Retina (tissue), 1 donor: ENCODE measurements around the gene MGAT4C.
"Not testable (repeated sequence)": the region's sequence is repeated elsewhere in the genome, so short reads cannot be mapped to it uniquely, and the experiment has no call there.

Experiments used
- DNase-seq: peaks from one replicate; pipeline ENCODE4 v3.0.0-alpha.2; 2016

MGAT4C gene

DNA sequence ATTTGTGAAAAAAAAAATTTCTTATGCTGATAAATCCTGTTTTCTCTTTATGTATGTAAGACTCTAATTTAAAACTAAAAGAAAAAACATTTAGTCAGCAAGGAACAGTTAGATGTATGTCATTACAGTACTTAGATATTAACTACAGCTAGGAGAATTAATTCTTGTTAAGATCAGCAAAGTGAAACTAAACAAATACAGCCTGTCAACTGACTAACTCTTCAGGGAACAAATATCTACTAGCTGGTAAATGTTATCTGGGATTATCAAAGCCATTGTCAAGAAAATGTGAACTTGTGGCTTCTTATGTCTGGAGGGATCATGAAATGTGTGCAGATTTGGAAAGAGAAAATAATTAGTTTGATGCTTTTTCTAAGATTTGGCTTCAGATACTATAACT, 27.5 kb downstream of the MGAT4C start:
- DNase-seq, result no peak

GRCh38 chr12:86226481-86226880, 29.7 kb downstream of the MGAT4C start:
- DNase-seq, result no peak

DNA sequence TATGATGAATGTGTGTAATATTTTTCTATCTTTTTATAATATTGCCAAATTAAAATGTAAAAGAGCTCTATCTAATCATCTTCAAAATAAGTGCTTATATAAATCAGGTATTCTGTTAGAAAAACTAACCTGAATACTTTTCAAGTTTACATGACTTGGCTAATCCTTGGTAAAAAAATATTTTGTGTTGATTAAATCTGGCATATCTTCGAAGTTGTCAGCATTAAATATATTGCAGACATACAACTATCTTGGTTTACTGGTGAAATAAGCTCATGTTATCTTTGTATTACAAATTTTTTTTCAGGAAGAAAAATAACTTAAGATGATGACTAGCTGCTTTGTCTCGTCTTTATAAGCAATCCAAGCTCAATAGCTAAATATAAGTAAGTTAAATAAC, 39.6 kb downstream of the MGAT4C start:
- DNase-seq, result no peak

- no peak for DNase-seq
Measured at GRCh38 chr12:86213012-86213411, 43.2 kb downstream of the MGAT4C start.

- DNase-seq, result peak; percentile 12
Measured at GRCh38 chr12:86198696-86199444, 57.3 kb downstream of the MGAT4C start.

DNA sequence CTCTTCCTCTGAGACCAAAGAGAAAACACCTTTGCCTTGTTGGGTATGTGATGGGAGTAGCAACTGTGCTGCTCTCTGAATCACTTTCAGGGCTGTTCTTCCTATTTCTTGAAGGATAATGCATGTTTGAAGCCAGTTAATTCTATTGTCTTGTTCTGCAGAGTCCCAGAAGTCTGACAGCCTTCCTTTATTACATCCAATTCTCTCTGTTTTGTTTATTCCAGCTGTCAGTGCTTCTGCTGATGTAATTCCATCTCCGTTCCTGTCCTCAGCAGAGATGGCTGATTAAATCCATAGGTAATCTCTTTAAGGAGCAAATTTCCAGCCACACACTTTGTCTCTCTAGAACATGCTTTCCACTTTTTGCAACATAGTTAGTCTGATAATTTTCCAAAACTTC, 59.7 kb downstream of the MGAT4C start:
- DNase-seq, result no peak

DNA sequence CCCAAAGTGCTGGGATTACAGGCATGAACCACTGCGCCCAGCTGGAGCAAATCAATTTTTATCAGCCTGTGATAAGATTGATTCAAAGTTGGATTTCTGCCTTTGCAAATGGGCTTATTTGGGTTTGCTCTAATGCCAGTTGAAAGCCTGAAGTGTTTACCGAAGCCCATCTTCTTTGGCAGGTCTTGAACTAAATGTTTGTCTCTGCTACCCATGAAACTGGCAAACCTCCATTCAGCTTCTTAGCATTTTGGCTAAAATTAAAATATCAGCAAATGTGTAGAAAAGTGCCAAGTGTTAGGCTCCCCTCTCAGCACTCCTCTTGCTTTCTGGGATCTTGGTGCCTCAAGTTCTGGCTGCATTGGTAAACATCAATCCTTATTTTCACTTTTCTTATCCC, 61.5 kb downstream of the MGAT4C start:
- no peak for DNase-seq

GRCh38 chr12:86193931-86194330, 62.3 kb downstream of the MGAT4C start:
- DNase-seq, result no peak

GRCh38 chr12:86188226-86188625, 68.0 kb downstream of the MGAT4C start:
- DNase-seq, result no peak

DNA sequence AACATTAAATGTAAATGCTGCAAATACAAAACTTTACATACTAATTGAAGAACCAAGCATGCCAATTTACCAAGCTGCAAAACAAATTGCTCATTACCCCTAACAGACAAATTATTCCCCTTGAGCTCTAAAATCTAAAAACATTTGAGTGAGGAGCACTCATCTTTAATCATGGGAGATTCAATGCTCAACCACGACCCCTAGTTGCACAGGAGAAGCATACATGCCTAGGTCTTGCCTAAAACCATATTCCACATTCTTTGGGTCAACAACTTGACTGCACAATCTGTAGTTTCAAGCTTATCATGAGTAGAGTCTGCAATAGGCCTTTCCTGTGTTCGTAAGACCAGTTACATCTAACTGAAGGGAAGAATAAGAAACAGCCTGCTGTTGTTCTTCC, 69.7 kb downstream of the MGAT4C start:
- no peak for DNase-seq

DNA sequence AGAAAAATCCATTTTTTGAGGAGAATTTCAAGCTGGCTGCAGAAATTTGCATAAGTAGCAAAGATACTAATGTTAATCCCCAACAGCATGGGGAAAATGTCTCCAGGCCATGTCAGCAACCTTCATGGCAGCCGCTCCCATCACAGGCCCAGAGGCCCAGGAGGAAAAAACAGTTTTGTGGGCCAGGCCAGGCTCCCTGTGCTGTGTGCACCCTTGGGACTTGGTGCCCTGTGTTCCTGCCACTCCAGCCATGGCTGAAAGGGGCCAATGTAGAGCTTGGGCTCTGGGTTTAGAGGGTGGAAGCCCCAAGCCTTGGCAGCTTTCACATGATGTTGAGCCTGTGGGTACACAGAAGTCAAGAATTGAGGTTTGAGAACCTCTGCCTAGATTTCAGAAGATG, 76.3 kb downstream of the MGAT4C start:
- no peak for DNase-seq

GRCh38 chr12:86174188-86174587, 82.0 kb downstream of the MGAT4C start:
- no peak for DNase-seq

DNA sequence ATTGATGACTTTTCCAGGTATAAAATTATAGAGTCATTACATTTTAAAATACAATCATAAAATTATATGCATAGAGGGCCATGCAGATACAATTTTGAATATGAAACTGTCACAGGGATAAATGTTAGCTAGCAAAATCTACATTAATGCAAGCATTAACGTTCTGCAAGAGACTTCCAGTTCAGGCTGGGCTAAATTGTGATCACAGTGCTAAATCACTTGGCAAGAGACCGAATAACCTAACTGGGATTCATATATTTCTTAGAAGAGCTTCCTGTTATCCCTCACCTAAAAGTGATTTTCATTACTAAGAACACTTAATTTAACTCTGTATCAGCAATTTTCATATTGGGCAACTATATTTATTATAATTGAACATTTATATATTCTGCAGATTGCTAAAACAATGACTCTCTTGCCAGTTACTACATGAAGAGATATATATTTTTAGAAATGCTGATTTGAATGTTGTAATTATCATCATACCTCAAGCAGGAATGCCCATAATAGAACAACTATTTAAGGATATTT, 83.2 kb downstream of the MGAT4C start:
- no peak for DNase-seq

DNA sequence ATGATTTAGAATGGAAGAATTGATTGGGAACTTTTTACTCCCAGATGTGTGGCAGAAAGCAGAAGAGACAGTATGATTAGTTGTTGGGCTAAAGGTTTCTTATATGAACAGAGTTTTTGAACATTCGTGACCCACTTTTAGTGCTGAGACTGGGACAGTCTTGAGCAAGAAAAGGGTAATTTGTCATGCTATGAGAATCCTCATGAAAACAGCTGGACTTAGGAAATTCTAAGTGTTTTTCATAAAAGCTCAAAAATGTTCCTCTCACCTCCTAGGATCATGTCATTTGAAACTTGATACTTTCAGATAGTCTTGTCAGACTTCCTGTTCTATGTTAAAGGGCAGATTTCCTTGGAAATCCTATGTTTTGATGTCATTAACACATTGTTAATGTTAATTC, 86.1 kb downstream of the MGAT4C start:
- DNase-seq, result no peak

GRCh38 chr12:86158956-86159355, 97.2 kb downstream of the MGAT4C start:
- no peak for DNase-seq

DNA sequence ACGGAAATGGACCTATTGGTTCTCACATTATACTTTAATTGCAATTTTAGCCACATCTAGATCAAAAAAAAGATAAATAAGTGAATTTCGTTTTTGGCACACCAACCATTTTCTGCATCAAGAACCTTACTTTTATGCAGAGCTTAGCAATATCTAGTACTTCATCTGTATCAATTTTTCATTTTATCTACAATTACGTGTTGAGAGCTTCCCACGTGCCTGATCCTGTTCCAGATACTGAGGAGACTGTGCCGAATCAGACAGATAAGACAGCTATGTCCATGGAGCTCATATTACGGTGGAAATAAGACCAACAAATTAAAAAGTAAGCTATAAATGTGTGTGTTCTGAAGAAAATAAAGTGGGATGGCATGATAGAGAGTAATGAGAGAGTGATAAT, 101.6 kb downstream of the MGAT4C start:
- DNase-seq, result no peak

- no peak for DNase-seq
Measured at GRCh38 chr12:86148612-86149011, 107.6 kb downstream of the MGAT4C start.

DNA sequence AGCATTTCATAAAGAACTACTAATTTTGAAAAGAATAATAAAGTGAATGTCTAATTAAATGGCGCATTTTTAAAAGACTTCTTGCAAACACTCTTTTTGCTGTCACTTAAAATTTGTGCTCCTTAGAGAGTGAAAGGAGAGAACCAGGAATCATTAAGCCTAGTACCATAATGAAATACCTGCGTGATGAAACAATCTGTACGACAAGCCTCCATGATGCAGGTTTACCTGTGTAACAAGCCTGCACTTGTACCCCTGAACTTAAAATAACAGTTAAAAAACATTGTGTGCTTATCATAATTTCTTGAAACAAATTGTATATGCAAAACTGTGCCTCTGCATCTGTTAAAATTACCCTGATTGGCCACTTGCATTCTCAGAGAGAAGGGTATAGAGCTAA, 108.1 kb downstream of the MGAT4C start:
- no peak for DNase-seq

GRCh38 chr12:86145156-86145555, 111.0 kb downstream of the MGAT4C start:
- no peak for DNase-seq

GRCh38 chr12:86143162-86143561, 113.0 kb downstream of the MGAT4C start:
- no peak for DNase-seq

DNA sequence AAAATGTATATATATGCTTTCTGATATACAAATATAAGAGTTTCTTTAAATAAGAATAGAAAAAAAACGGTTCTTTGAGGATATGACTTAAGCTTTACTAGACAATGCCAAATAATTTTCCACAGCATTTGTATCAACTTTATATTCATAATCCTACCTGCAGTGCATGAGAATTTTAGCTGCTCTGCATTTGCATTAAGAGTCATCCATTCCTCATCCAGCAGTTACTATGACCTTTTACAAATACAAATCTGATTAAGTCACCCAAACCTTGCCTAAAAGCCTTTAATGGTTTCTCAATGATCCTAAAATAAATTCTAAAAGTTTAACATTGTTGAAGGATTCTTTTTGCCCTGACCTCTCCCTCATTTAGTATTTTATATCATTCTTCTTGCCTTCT, 116.5 kb downstream of the MGAT4C start:
- DNase-seq, result no peak

GRCh38 chr12:86138770-86139169, 117.4 kb downstream of the MGAT4C start:
- no peak for DNase-seq

DNA sequence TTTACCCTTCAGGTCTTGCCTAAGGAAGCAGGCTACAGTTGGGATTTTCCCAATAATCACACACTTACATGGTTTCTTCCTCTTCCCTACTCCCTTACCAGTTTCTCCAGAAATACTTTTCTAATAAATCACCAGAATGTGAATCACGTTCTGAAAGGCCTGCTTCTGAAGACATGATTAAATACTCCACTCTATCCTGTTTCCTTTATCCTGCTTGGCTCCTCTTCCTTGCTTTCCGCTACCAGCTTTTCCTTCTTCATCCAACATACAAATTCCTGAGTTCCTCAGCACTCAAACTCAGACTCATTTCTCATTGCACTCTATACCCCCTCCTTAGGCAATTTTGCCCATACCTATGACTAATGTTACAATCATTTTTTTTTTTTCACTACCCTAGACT, 118.3 kb downstream of the MGAT4C start:
- DNase-seq, result no peak

DNA sequence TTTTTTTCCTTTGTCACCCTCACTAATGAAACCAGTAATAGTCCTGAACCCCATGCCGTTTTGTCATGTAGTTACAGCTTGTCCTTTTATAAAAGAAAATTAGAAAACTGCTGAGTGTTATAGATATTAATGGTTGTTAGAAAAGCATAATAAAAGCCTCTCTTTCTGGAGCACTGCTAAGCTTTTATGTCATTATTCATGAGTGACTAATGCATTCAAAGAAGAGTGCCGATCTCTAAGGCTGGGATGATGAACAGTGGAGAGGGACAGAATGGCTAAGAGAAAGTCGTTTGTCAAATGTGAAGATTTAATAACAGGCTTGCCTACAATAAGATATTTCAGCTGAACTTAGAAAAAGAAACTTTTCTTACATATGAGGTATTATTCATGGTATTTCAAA, 121.6 kb downstream of the MGAT4C start:
- no peak for DNase-seq

DNA sequence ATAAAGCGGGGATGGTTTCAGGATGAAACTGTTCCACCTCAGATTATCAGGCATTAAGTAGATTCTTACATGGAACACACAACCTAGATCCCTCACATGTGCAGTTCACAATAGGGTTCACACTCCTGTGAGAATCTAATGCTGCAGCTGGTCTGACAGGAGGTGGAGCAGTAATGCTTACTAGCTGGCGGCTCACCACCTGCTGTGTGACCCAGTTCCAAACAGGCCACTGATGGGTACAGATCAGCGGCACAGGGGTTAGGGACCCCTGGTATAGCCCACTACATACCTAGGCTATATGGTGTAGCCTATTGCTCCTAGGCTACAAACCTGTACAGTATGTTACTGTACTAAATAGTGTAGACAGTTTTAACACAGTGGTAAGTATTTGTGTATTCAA, 129.3 kb downstream of the MGAT4C start:
- not testable (repeated sequence) for DNase-seq
